A673 (cell line): Measurements from ENCODE around the gene TECPR2.
A peak's percentile ranks its signal among the peaks of the same experiment; 100 is the strongest.

Experiments used
- CTCF ChIP-seq: fragments of 300-800, 200-600 bp; sonication (generic); conservative IDR thresholded peaks from 2 replicates; pipeline ENCODE4 v1.5.1; 2017; ENCODE audit warnings: low read depth, mild to moderate bottlenecking, antibody characterized with exemption, low read length, moderate library complexity, mixed read lengths
- EZH2 ChIP-seq: fragments of 200-600 bp; sonication (generic); IDR thresholded peaks from 2 replicates; pipeline ENCODE4 v1.6.1; 2017; ENCODE audit warnings: borderline replicate concordance, low read depth, mild to moderate bottlenecking, mixed read lengths, antibody characterized with exemption, low read length; ENCODE audit not compliant: poor library complexity, severe bottlenecking

GRCh38 chr14:102524451-102525218 is 161.9 kb downstream of the TECPR2 start:
- peak; percentile 99 for TF ChIP-seq CTCF
- TF ChIP-seq EZH2 = no peak
